Activated naive CD4-positive, alpha-beta T cell treated with anti-CD3 and anti-CD28 coated beads for 36 hours (primary cell): ENCODE measurements around the gene LRTM1. TPM values are rescaled to one million over a fixed set of nuclear protein-coding genes. Genes with fewer than 3 reads are reported as not detected.

Experiments used
- CTCF ChIA-PET: fragments of 350-600 bp; sonication (Branson Sonifier 250); formaldehyde crosslinking; loops from one replicate; lab custom pipeline; 2021; ENCODE audit warnings: antibody characterized with exemption; lab: Charles Lee
- DNase-seq: peaks from one replicate; pipeline ENCODE4 v3.0.0-alpha.2; 2020
- H3K27ac Mint-ChIP-seq: one replicate; pipeline ENCODE4 v1.8.0; 2021; ENCODE audit warnings: mild to moderate bottlenecking, mixed read lengths
- H3K27me3 Mint-ChIP-seq: one replicate; pipeline ENCODE4 v1.8.0; 2021; ENCODE audit warnings: low read depth, mixed read lengths
- H3K36me3 Mint-ChIP-seq: one replicate; pipeline ENCODE4 v1.8.0; 2021; ENCODE audit warnings: low read depth, mixed read lengths
- H3K4me1 Mint-ChIP-seq: one replicate; pipeline ENCODE4 v1.8.0; 2021; ENCODE audit warnings: low read depth, mixed read lengths
- H3K4me3 Mint-ChIP-seq: one replicate; pipeline ENCODE4 v1.8.0; 2021; ENCODE audit warnings: mild to moderate bottlenecking, moderate library complexity, mixed read lengths
- H3K9me3 Mint-ChIP-seq: one replicate; pipeline ENCODE4 v1.8.0; 2021; ENCODE audit warnings: mixed read lengths
- intact Hi-C: fragments of 100-400 bp; cut with micrococcal nuclease; formaldehyde crosslinking; loops from one replicate; pipeline ENCODE4 v1.15.1; 2023
- total RNA-seq, 2 experiments: library from RNA; stranded (reverse); gene quantifications; one replicate each; pipeline ENCODE4 v1.2.3, GENCODE V29; 2021

LRTM1 gene
- total RNA-seq, 2 experiments from 2014 or later: not detected

GRCh38 chr3:54877730-54878129, 50.1 kb downstream of the LRTM1 start:
- Mint-ChIP-seq H3K4me1 (no peaks in the 10 kb centered on the region), H3K27me3 (peaks cover 7% of the 10 kb centered on the region), H3K27ac (no peak overlapping the region), H3K4me3 (no peak overlapping the region), H3K36me3 (no peaks in the 10 kb centered on the region), H3K9me3 (peaks cover 4% of the 10 kb centered on the region)
- CTCF ChIA-PET: no interaction called here
- DNase-seq: no peak
- intact Hi-C loops: no loop called here

GRCh38 chr3:54876694-54877093, 51.2 kb downstream of the LRTM1 start:
- no peaks in the 10 kb centered on the region for H3K36me3 Mint-ChIP-seq
- peaks cover 7% of the 10 kb centered on the region for H3K27me3 Mint-ChIP-seq
- CTCF ChIA-PET: no interaction called here
- no peak overlapping the region for H3K27ac Mint-ChIP-seq
- peaks cover 4% of the 10 kb centered on the region for H3K9me3 Mint-ChIP-seq
- no peaks in the 10 kb centered on the region for H3K4me1 Mint-ChIP-seq
- intact Hi-C loops: no loop called here
- no peak overlapping the region for H3K4me3 Mint-ChIP-seq
- DNase-seq: no peak

- CTCF ChIA-PET: no interaction called here
- Mint-ChIP-seq H3K36me3 (no peaks in the 10 kb centered on the region), H3K27me3 (peaks cover 5% of the 10 kb centered on the region), H3K9me3 (peaks cover 4% of the 10 kb centered on the region), H3K27ac (no peak overlapping the region), H3K4me1 (no peaks in the 10 kb centered on the region), H3K4me3 (no peak overlapping the region)
- no peak for DNase-seq
- intact Hi-C loops: no loop called here
These were observed 52.1 kb downstream of the LRTM1 start for GRCh38 chr3:54875596-54876268.

GRCh38 chr3:54874816-54875556, 52.9 kb downstream of the LRTM1 start:
- CTCF ChIA-PET: no interaction called here
- H3K36me3 Mint-ChIP-seq: no peaks in the 10 kb centered on the region
- H3K4me1 Mint-ChIP-seq: no peaks in the 10 kb centered on the region
- intact Hi-C loops: no loop called here
- H3K4me3 Mint-ChIP-seq: no peak overlapping the region
- peaks cover 4% of the 10 kb centered on the region for H3K27me3 Mint-ChIP-seq
- H3K9me3 Mint-ChIP-seq: peaks cover 4% of the 10 kb centered on the region
- no peak for DNase-seq
- H3K27ac Mint-ChIP-seq: no peak overlapping the region

- CTCF ChIA-PET: no interaction called here
- Mint-ChIP-seq H3K4me3 (no peak overlapping the region), H3K27me3 (peaks cover 4% of the 10 kb centered on the region), H3K36me3 (no peaks in the 10 kb centered on the region), H3K9me3 (peaks cover 4% of the 10 kb centered on the region), H3K4me1 (no peaks in the 10 kb centered on the region), H3K27ac (no peak overlapping the region)
- intact Hi-C loops: no loop called here
- DNase-seq: no peak
These were observed 54.5 kb downstream of the LRTM1 start for GRCh38 chr3:54873059-54874010.

GRCh38 chr3:54871867-54872266, 56.0 kb downstream of the LRTM1 start:
- intact Hi-C loops: no loop called here
- H3K4me1 Mint-ChIP-seq: no peaks in the 10 kb centered on the region
- H3K36me3 Mint-ChIP-seq: no peaks in the 10 kb centered on the region
- peaks cover 4% of the 10 kb centered on the region for H3K27me3 Mint-ChIP-seq
- H3K27ac Mint-ChIP-seq: no peak overlapping the region
- CTCF ChIA-PET: no interaction called here
- DNase-seq: no peak
- peaks cover 2% of the 10 kb centered on the region for H3K9me3 Mint-ChIP-seq
- H3K4me3 Mint-ChIP-seq: no peak overlapping the region

- Mint-ChIP-seq H3K4me3 (no peak overlapping the region), H3K36me3 (no peaks in the 10 kb centered on the region), H3K9me3 (peaks cover 2% of the 10 kb centered on the region), H3K27me3 (peaks cover 2% of the 10 kb centered on the region), H3K27ac (no peak overlapping the region), H3K4me1 (no peaks in the 10 kb centered on the region)
- intact Hi-C loops: no loop called here
- no peak for DNase-seq
- CTCF ChIA-PET: no interaction called here
These were observed 57.4 kb downstream of the LRTM1 start for GRCh38 chr3:54870423-54870822.
